ENCODE measurements around the gene PCYT1A. TPM values are rescaled to one million over a fixed set of nuclear protein-coding genes. Genes with fewer than 3 reads are reported as not detected.

PCYT1A gene
- total and polyA plus RNA-seq, 2 of the 13 experiments (the other 11 are each of a cell fraction or from before 2014, with no cell fraction given), result 26.4 to 45.3 TPM

GRCh38 chr3:196332168-196332567 is 44.6 kb upstream of the PCYT1A start:
- peaks cover 9% of the 10 kb centered on the region for H3K4me1 ChIP-seq (ENCODE audit: insufficient read depth, low read length)
- H3K9ac ChIP-seq (ENCODE audit: insufficient read depth, low read depth, low read length), result no peak overlapping the region
- H3K27ac ChIP-seq (ENCODE audit: extremely low read length, insufficient read depth, low read length), result no peak overlapping the region
- in situ Hi-C loops (cut with HindIII; ENCODE audit: extremely low pct_ligation_motif_present, low pct_unique_long_range_greater_than_20kb), result no loop called here
- no peaks in the 10 kb centered on the region for H3K27me3 ChIP-seq (ENCODE audit: control insufficient read depth in 1 of 2, insufficient read depth in 2 of 2, low read length in 2 of 2)
- no peak for FAIRE-seq
- no peak for ATAC-seq
- intact Hi-C loops (cut with micrococcal nuclease; ENCODE audit: unreplicated experiment), result no loop called here
- POLR2A ChIA-PET, result no interaction called here
- TF ChIP-seq HNRNPK (IDR thresholded peaks at IDR 0.05; ENCODE audit: low read depth, low read length, poor library complexity, severe bottlenecking) (peak; percentile 18), ZNF614 (CRISPR knock-in tag; IDR thresholded peaks at IDR 0.05; ENCODE audit: borderline replicate concordance) (no peak), KMT2B (CRISPR knock-in tag; IDR thresholded peaks at IDR 0.05) (no peak)
- CTCF ChIA-PET (ENCODE audit: low intra/inter-chr PET ratio, low total read pairs), result no interaction called here
- H3K9me3 ChIP-seq (ENCODE audit: low read length), result no peaks in the 10 kb centered on the region
- no peaks in the 10 kb centered on the region for H3K36me3 ChIP-seq (replicated peaks in 1 of 2; ENCODE audit: control insufficient read depth in 1 of 2, insufficient read depth in 2 of 2, low read length in 2 of 2)
- no peak for DNase-seq (ENCODE audit: low spot score)
- no peak overlapping the region for H3K4me2 ChIP-seq (ENCODE audit: low read depth, low read length)
- H4K20me1 ChIP-seq (ENCODE audit: insufficient read depth, low read length), result no peaks in the 10 kb centered on the region
- no TSS peak for BruUV-seq (replicated peaks)
- H2AFZ ChIP-seq (ENCODE audit: low read length), result no peak overlapping the region
- 76% methylated on average over 8 of the region's 8 CpGs for WGBS (ENCODE audit: low lambda C conversion rate)
- H3K79me2 ChIP-seq (ENCODE audit: insufficient read depth, low read length), result no peaks in the 10 kb centered on the region
- no peak overlapping the region for H3K4me3 ChIP-seq (replicated peaks in 1 of 3; ENCODE audit: insufficient read depth in 1 of 3, low read depth in 2 of 3, low read length in 3 of 3)

GRCh38 chr3:196327405-196327804 is 39.9 kb upstream of the PCYT1A start:
- no peak for DNase-seq (ENCODE audit: low spot score)
- intact Hi-C loops (cut with micrococcal nuclease; ENCODE audit: unreplicated experiment) (no loop called here), in situ Hi-C loops (cut with HindIII; ENCODE audit: extremely low pct_ligation_motif_present, low pct_unique_long_range_greater_than_20kb) (no loop called here)
- CTCF ChIA-PET (ENCODE audit: low intra/inter-chr PET ratio, low total read pairs), result no interaction called here
- no peak overlapping the region for H3K27ac ChIP-seq (ENCODE audit: extremely low read length, insufficient read depth, low read length)
- BruUV-seq (replicated peaks), result no TSS peak
- H3K4me1 ChIP-seq (ENCODE audit: insufficient read depth, low read length), result no peaks in the 10 kb centered on the region
- 48% methylated on average over 6 of the region's 6 CpGs for WGBS (ENCODE audit: low lambda C conversion rate)
- H3K27me3 ChIP-seq (ENCODE audit: control insufficient read depth in 1 of 2, insufficient read depth in 2 of 2, low read length in 2 of 2), result no peaks in the 10 kb centered on the region
- peak; percentile 45 for ATAC-seq
- TF ChIP-seq SIN3B (IDR thresholded peaks at IDR 0.05; ENCODE audit: low read length), result no peak
- no peak for TF ChIP-seq ZNF691 (CRISPR knock-in tag; IDR thresholded peaks at IDR 0.05; ENCODE audit: borderline replicate concordance, low read depth)
- TF ChIP-seq HHEX (CRISPR knock-in tag; IDR thresholded peaks at IDR 0.05), result no peak
- no peak overlapping the region for H3K4me2 ChIP-seq (ENCODE audit: low read depth, low read length)
- no peak for FAIRE-seq
- H3K4me3 ChIP-seq (replicated peaks in 1 of 3; ENCODE audit: insufficient read depth in 1 of 3, low read depth in 2 of 3, low read length in 3 of 3), result no peak overlapping the region
- no peaks in the 10 kb centered on the region for H4K20me1 ChIP-seq (ENCODE audit: insufficient read depth, low read length)
- no peaks in the 10 kb centered on the region for H3K9me3 ChIP-seq (ENCODE audit: low read length)
- H3K79me2 ChIP-seq (ENCODE audit: insufficient read depth, low read length), result no peaks in the 10 kb centered on the region
- H2AFZ ChIP-seq (ENCODE audit: low read length), result no peak overlapping the region
- no peak overlapping the region for H3K9ac ChIP-seq (ENCODE audit: insufficient read depth, low read depth, low read length)
- POLR2A ChIA-PET, result interaction anchor here (1.0 kb wide), 1 partner anchor 9 kb away, joined by 3 read pairs; the partner anchor contains the start of gene DYNLT2B
- H3K36me3 ChIP-seq (replicated peaks in 1 of 2; ENCODE audit: control insufficient read depth in 1 of 2, insufficient read depth in 2 of 2, low read length in 2 of 2), result no peaks in the 10 kb centered on the region; a peak in 1 of 5 replicates
